ENCODE data around the gene PIK3C2G.
A peak's percentile ranks its signal among the peaks of the same experiment; 100 is the strongest.

PIK3C2G gene

DNA sequence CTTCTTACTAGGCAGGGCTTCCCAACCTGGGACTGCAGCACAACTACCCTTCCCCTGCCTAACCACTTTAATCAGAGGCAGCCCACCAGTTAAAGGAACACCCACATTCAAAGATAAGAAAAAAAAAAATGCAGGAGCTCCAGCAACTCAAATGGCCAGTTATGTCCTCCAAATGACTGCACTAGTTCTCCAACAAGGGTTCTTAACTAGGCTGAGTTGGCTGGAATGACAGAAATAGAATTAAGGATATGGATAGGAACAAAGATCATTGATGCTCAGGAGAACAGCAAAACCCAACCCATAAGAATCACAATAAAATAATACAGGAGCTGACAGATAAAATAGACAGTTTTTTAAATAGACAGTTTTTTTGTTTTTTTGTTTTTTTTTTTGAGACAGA, 322.3 kb downstream of the PIK3C2G start:
- Histone ChIP-seq H3K27me3 (ENCODE audit: control insufficient read depth in 1 of 2, insufficient read depth in 1 of 2, low read length in 2 of 2) (no peaks in the 10 kb centered on the region), H3K4ac (ENCODE audit: low read depth in 1 of 2, low read length in 2 of 2) (no peak overlapping the region), H2BK5ac (ENCODE audit: low read depth, low read length, poor library complexity, severe bottlenecking) (no peak overlapping the region), H3K79me1 (replicated peaks; ENCODE audit: low read length, poor library complexity, severe bottlenecking) (no peaks in the 10 kb centered on the region), H2BK120ac (ENCODE audit: low read depth, low read length) (no peak overlapping the region), H3K18ac (ENCODE audit: low read depth in 1 of 2, low read length in 2 of 2) (no peak overlapping the region), H3K27ac (ENCODE audit: low read length, poor library complexity, severe bottlenecking) (no peak overlapping the region), H4K91ac (ENCODE audit: low read length) (no peak overlapping the region), H2BK15ac (ENCODE audit: low read depth, poor library complexity, severe bottlenecking) (no peak overlapping the region), H2BK12ac (ENCODE audit: low read length in 2 of 2) (no peak overlapping the region), H3K23ac (ENCODE audit: low read length in 2 of 2) (no peak overlapping the region), H3K36me3 (ENCODE audit: control insufficient read depth in 1 of 2, insufficient read depth in 2 of 2, low read depth in 1 of 2, low read length in 2 of 2) (peaks cover 0 to 4% of the 10 kb centered on the region in 2 experiments), H4K8ac (ENCODE audit: low read length) (no peak overlapping the region), H3K4me1 (ENCODE audit: control insufficient read depth, insufficient read depth, low read depth, low read length) (no peaks in the 10 kb centered on the region), H3K4me3 (ENCODE audit: insufficient read depth in 1 of 2, low read depth in 1 of 2, low read length in 2 of 2) (no peak overlapping the region), H3K9ac (ENCODE audit: low read length) (no peak overlapping the region), H3K14ac (ENCODE audit: low read length in 2 of 2) (no peak overlapping the region), H3K9me3 (ENCODE audit: control insufficient read depth, low read length) (peaks cover 30% of the 10 kb centered on the region), H3K4me2 (ENCODE audit: low read length, poor library complexity, severe bottlenecking) (no peak overlapping the region), H2AK5ac (ENCODE audit: low read length, severe bottlenecking) (no peak overlapping the region), H2AFZ (ENCODE audit: low read depth, low read length) (no peak overlapping the region)
- no peak for DNase-seq

DNA sequence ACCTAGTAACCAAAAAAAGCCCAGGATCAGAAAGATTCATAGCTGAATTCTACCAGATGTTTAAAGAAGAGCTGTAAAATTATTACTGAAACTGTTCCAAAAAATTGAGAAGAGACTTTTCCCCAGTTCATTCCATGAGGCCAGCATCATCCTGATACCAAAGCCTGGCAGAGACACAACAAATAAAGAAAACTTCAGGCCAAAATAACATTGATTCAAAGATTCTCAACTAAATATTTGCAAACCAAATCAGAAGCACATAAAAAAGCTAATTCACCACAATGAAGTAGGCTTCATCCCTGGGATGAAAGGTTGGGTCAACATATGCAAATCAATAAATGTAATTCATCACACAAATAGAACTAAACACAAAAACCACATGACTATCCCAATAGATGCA, 325.3 kb downstream of the PIK3C2G start:
- no peak overlapping the region for H4K91ac ChIP-seq (ENCODE audit: low read length)
- no peaks in the 10 kb centered on the region for H3K27me3 ChIP-seq (ENCODE audit: control insufficient read depth in 1 of 2, insufficient read depth in 1 of 2, low read length in 2 of 2)
- no peak overlapping the region for H2BK5ac ChIP-seq (ENCODE audit: low read depth, low read length, poor library complexity, severe bottlenecking)
- no peak overlapping the region for H3K4me2 ChIP-seq (ENCODE audit: low read length, poor library complexity, severe bottlenecking)
- H2BK12ac ChIP-seq (ENCODE audit: low read length in 2 of 2) = no peak overlapping the region
- no peak overlapping the region for H3K4ac ChIP-seq (ENCODE audit: low read depth in 1 of 2, low read length in 2 of 2)
- H2AFZ ChIP-seq (ENCODE audit: low read depth, low read length) = no peak overlapping the region
- no peak overlapping the region for H3K18ac ChIP-seq (ENCODE audit: low read depth in 1 of 2, low read length in 2 of 2)
- H3K79me1 ChIP-seq (replicated peaks; ENCODE audit: low read length, poor library complexity, severe bottlenecking) = no peaks in the 10 kb centered on the region
- no peak overlapping the region for H2BK15ac ChIP-seq (ENCODE audit: low read depth, poor library complexity, severe bottlenecking)
- H3K4me1 ChIP-seq (ENCODE audit: control insufficient read depth, insufficient read depth, low read depth, low read length) = no peaks in the 10 kb centered on the region
- no peak overlapping the region for H3K4me3 ChIP-seq (ENCODE audit: insufficient read depth in 1 of 2, low read depth in 1 of 2, low read length in 2 of 2)
- no peak overlapping the region for H3K27ac ChIP-seq (ENCODE audit: low read length, poor library complexity, severe bottlenecking)
- no peak overlapping the region for H2BK120ac ChIP-seq (ENCODE audit: low read depth, low read length)
- no peak overlapping the region for H4K8ac ChIP-seq (ENCODE audit: low read length)
- peaks cover 0 to 4% of the 10 kb centered on the region in 2 experiments for H3K36me3 ChIP-seq (ENCODE audit: control insufficient read depth in 1 of 2, insufficient read depth in 2 of 2, low read depth in 1 of 2, low read length in 2 of 2)
- DNase-seq = no peak
- no peak overlapping the region for H3K14ac ChIP-seq (ENCODE audit: low read length in 2 of 2)
- H3K9ac ChIP-seq (ENCODE audit: low read length) = no peak overlapping the region
- no peak overlapping the region for H2AK5ac ChIP-seq (ENCODE audit: low read length, severe bottlenecking)
- H3K23ac ChIP-seq (ENCODE audit: low read length in 2 of 2) = no peak overlapping the region
- H3K9me3 ChIP-seq (ENCODE audit: control insufficient read depth, low read length) = peaks cover 32% of the 10 kb centered on the region

GRCh38 chr12:18589316-18589715, 328.0 kb downstream of the PIK3C2G start:
- H3K23ac ChIP-seq (ENCODE audit: low read length in 2 of 2) = no peak overlapping the region
- H3K36me3 ChIP-seq (ENCODE audit: control insufficient read depth in 1 of 2, insufficient read depth in 2 of 2, low read depth in 1 of 2, low read length in 2 of 2) = no peaks in the 10 kb centered on the region
- no peak overlapping the region for H3K4me2 ChIP-seq (ENCODE audit: low read length, poor library complexity, severe bottlenecking)
- H3K27ac ChIP-seq (ENCODE audit: low read length, poor library complexity, severe bottlenecking) = no peak overlapping the region
- H3K18ac ChIP-seq (ENCODE audit: low read depth in 1 of 2, low read length in 2 of 2) = no peak overlapping the region
- H2BK120ac ChIP-seq (ENCODE audit: low read depth, low read length) = no peak overlapping the region
- peaks cover 23% of the 10 kb centered on the region for H3K9me3 ChIP-seq (ENCODE audit: control insufficient read depth, low read length)
- no peak overlapping the region for H3K9ac ChIP-seq (ENCODE audit: low read length)
- no peak overlapping the region for H2BK15ac ChIP-seq (ENCODE audit: low read depth, poor library complexity, severe bottlenecking)
- no peak overlapping the region for H2AFZ ChIP-seq (ENCODE audit: low read depth, low read length)
- H3K4me3 ChIP-seq (ENCODE audit: insufficient read depth in 1 of 2, low read depth in 1 of 2, low read length in 2 of 2) = no peak overlapping the region
- no peaks in the 10 kb centered on the region for H3K4me1 ChIP-seq (ENCODE audit: control insufficient read depth, insufficient read depth, low read depth, low read length)
- H4K91ac ChIP-seq (ENCODE audit: low read length) = no peak overlapping the region
- peak; percentile 6 for DNase-seq
- H2BK12ac ChIP-seq (ENCODE audit: low read length in 2 of 2) = no peak overlapping the region
- no peak overlapping the region for H2AK5ac ChIP-seq (ENCODE audit: low read length, severe bottlenecking)
- H3K14ac ChIP-seq (ENCODE audit: low read length in 2 of 2) = no peak overlapping the region
- no peak overlapping the region for H3K4ac ChIP-seq (ENCODE audit: low read depth in 1 of 2, low read length in 2 of 2)
- H4K8ac ChIP-seq (ENCODE audit: low read length) = no peak overlapping the region
- no peaks in the 10 kb centered on the region for H3K79me1 ChIP-seq (replicated peaks; ENCODE audit: low read length, poor library complexity, severe bottlenecking)
- no peak overlapping the region for H2BK5ac ChIP-seq (ENCODE audit: low read depth, low read length, poor library complexity, severe bottlenecking)
- H3K27me3 ChIP-seq (ENCODE audit: control insufficient read depth in 1 of 2, insufficient read depth in 1 of 2, low read length in 2 of 2) = no peaks in the 10 kb centered on the region

GRCh38 chr12:18591473-18591872, 330.2 kb downstream of the PIK3C2G start:
- Histone ChIP-seq H2AFZ (ENCODE audit: low read depth, low read length) (no peak overlapping the region), H3K79me1 (replicated peaks; ENCODE audit: low read length, poor library complexity, severe bottlenecking) (no peaks in the 10 kb centered on the region), H3K18ac (ENCODE audit: low read depth in 1 of 2, low read length in 2 of 2) (no peak overlapping the region), H3K27me3 (ENCODE audit: control insufficient read depth in 1 of 2, insufficient read depth in 1 of 2, low read length in 2 of 2) (no peaks in the 10 kb centered on the region), H4K91ac (ENCODE audit: low read length) (no peak overlapping the region), H2AK5ac (ENCODE audit: low read length, severe bottlenecking) (no peak overlapping the region), H4K8ac (ENCODE audit: low read length) (no peak overlapping the region), H3K4ac (ENCODE audit: low read depth in 1 of 2, low read length in 2 of 2) (no peak overlapping the region), H2BK120ac (ENCODE audit: low read depth, low read length) (no peak overlapping the region), H3K4me3 (ENCODE audit: insufficient read depth in 1 of 2, low read depth in 1 of 2, low read length in 2 of 2) (no peak overlapping the region), H3K36me3 (ENCODE audit: control insufficient read depth in 1 of 2, insufficient read depth in 2 of 2, low read depth in 1 of 2, low read length in 2 of 2) (no peaks in the 10 kb centered on the region), H3K27ac (ENCODE audit: low read length, poor library complexity, severe bottlenecking) (no peak overlapping the region), H3K23ac (ENCODE audit: low read length in 2 of 2) (no peak overlapping the region), H3K9me3 (ENCODE audit: control insufficient read depth, low read length) (peaks cover 3% of the 10 kb centered on the region), H2BK15ac (ENCODE audit: low read depth, poor library complexity, severe bottlenecking) (no peak overlapping the region), H3K14ac (ENCODE audit: low read length in 2 of 2) (no peak overlapping the region), H2BK5ac (ENCODE audit: low read depth, low read length, poor library complexity, severe bottlenecking) (no peak overlapping the region), H3K9ac (ENCODE audit: low read length) (no peak overlapping the region), H2BK12ac (ENCODE audit: low read length in 2 of 2) (no peak overlapping the region), H3K4me2 (ENCODE audit: low read length, poor library complexity, severe bottlenecking) (no peak overlapping the region), H3K4me1 (ENCODE audit: control insufficient read depth, insufficient read depth, low read depth, low read length) (no peaks in the 10 kb centered on the region)
- no peak for DNase-seq

Data from mesenchymal stem cell (in vitro differentiated cells and primary cell).